Middle frontal gyrus (tissue), 1 donor: ENCODE measurements around the gene YLPM1.

Source experiments
- DNase-seq: peaks from one replicate; pipeline ENCODE4 v3.0.0-alpha.2; 2015; ENCODE audit warnings: low spot score; ENCODE audit errors: extremely low spot score

YLPM1 gene

GRCh38 chr14:74792249-74793039, 29.3 kb downstream of the YLPM1 start:
- DNase-seq: no peak

GRCh38 chr14:74793506-74794155, 30.5 kb downstream of the YLPM1 start:
- DNase-seq: no peak

- DNase-seq: no peak
Observed at GRCh38 chr14:74794947-74795346, 31.8 kb downstream of the YLPM1 start.

- no peak for DNase-seq
Observed at GRCh38 chr14:74799765-74800164, 36.6 kb downstream of the YLPM1 start.

- DNase-seq: no peak
Observed at GRCh38 chr14:74800780-74801179, 37.7 kb downstream of the YLPM1 start.

- DNase-seq: no peak
Observed at GRCh38 chr14:74801396-74801795, 38.3 kb downstream of the YLPM1 start.

- DNase-seq: no peak
Observed at GRCh38 chr14:74804219-74804825, 41.2 kb downstream of the YLPM1 start.

- no peak for DNase-seq
Observed at GRCh38 chr14:74807853-74808545, 44.9 kb downstream of the YLPM1 start.

GRCh38 chr14:74816124-74816523, 53.0 kb downstream of the YLPM1 start:
- DNase-seq: no peak

GRCh38 chr14:74820288-74820687, 57.2 kb downstream of the YLPM1 start:
- no peak for DNase-seq

GRCh38 chr14:74821267-74821915, 58.3 kb downstream of the YLPM1 start:
- no peak for DNase-seq

GRCh38 chr14:74824997-74825396, 61.9 kb downstream of the YLPM1 start:
- no peak for DNase-seq

GRCh38 chr14:74826574-74826973, 63.5 kb downstream of the YLPM1 start:
- DNase-seq: no peak

GRCh38 chr14:74829251-74829650, 66.1 kb downstream of the YLPM1 start:
- DNase-seq: no peak

- no peak for DNase-seq
Observed at GRCh38 chr14:74832849-74833248, 69.7 kb downstream of the YLPM1 start.

- DNase-seq: no peak
Observed at GRCh38 chr14:74834692-74835392, 71.7 kb downstream of the YLPM1 start.

GRCh38 chr14:74835645-74836250, 72.6 kb downstream of the YLPM1 start:
- DNase-seq: no peak

- DNase-seq: no peak
Observed at GRCh38 chr14:74836251-74836960, 73.3 kb downstream of the YLPM1 start.

GRCh38 chr14:74838166-74838565, 75.0 kb downstream of the YLPM1 start:
- DNase-seq: no peak

GRCh38 chr14:74840603-74841030, 77.5 kb downstream of the YLPM1 start:
- no peak for DNase-seq
